K562 (cell line): ENCODE results near the gene SGMS1. TPM values are rescaled to one million over a fixed set of nuclear protein-coding genes. Genes with fewer than 3 reads are reported as not detected.
A peak's percentile ranks its signal among the peaks of the same experiment; 100 is the strongest.

Experiments
- ATAC-seq: fragments of 200-7000 bp; cut with Tn5 transposase; 3 replicates; pipeline ENCODE4 v1.9.1; 2020; ENCODE audit warnings: moderate library complexity
- BruUV-seq: library from RNA; stranded (reverse); fragments of 400-500 nt; replicated peaks from 2 replicates; lab custom pipeline; 2021; lab: Mats Ljungman, UMichigan
- CTCF ChIA-PET: fragments of 300-600 bp; formaldehyde crosslinking; extraction: SDS; loops from one replicate; lab custom pipeline; 2021; ENCODE audit warnings: low intra/inter-chr PET ratio; lab: Yijun Ruan, JAX
- POLR2A ChIA-PET: fragments of 300-600, 350-650 bp; sonication (Branson Sonifier 250); formaldehyde crosslinking; extraction: SDS; loops from one replicate; lab custom pipeline; 2021; ENCODE audit warnings: antibody characterized with exemption, inconsistent platforms; lab: Yijun Ruan, JAX
- DNase-seq, 4 experiments: peaks; one replicate each; pipeline versions ENCODE4 v3.0.0 to v3.0.0-alpha.2; 2011 to 2018; ENCODE audit warnings: low spot score in 3 of 4, mixed read lengths in 3 of 4; ENCODE audit errors: extremely low read depth in 1 of 4
- FAIRE-seq: peaks from 2 replicates; lab custom pipeline; 2011; peaks lifted over from hg19 to GRCh38; lab: Jason Lieb, UNC
- H2AFZ ChIP-seq: 2 replicates; pipeline ENCODE4 v1.6.0; 2011; ENCODE audit warnings: low read depth, low read length, control low read depth, inconsistent platforms
- H3K27ac ChIP-seq: fragments of 200-600 bp; 3 replicates; pipeline ENCODE4 v1.8.0; 2011; ENCODE audit warnings: low read depth, mild to moderate bottlenecking, control low read depth, inconsistent platforms, low read length, moderate library complexity, mixed read lengths; ENCODE audit errors: extremely low read depth
- H3K27me3 ChIP-seq, 2 experiments: fragments of 300-600 bp in 1 of 2; 2 replicates in 1 of 2; 3 replicates in 1 of 2; pipeline versions ENCODE4 v1.6.0 to v1.8.0; 2011; ENCODE audit warnings: inconsistent platforms in 2 of 2, low read length in 2 of 2, mild to moderate bottlenecking in 1 of 2, mixed read lengths in 1 of 2, moderate library complexity in 1 of 2; ENCODE audit not compliant: control insufficient read depth in 2 of 2, insufficient read depth in 2 of 2
- H3K36me3 ChIP-seq: fragments of 300-600 bp; 3 replicates; pipeline ENCODE4 v1.8.0; 2011; ENCODE audit warnings: mild to moderate bottlenecking, low read length, inconsistent platforms; ENCODE audit not compliant: control insufficient read depth, insufficient read depth
- H3K4me1 ChIP-seq, 2 experiments: fragments of 200-600 bp in 1 of 2; replicated peaks in 1 of 2; 2 replicates in 1 of 2; 3 replicates in 1 of 2; pipeline versions ENCODE4 v1.5.1 to v1.8.0; 2011; ENCODE audit warnings: inconsistent platforms in 2 of 2, low read length in 2 of 2, mild to moderate bottlenecking in 1 of 2, mixed read lengths in 1 of 2, moderate library complexity in 1 of 2; ENCODE audit not compliant: control insufficient read depth in 2 of 2, insufficient read depth in 2 of 2
- H3K4me2 ChIP-seq: 2 replicates; pipeline ENCODE4 v1.6.1; 2011; ENCODE audit warnings: low read length, control low read depth, inconsistent platforms, mixed read lengths; ENCODE audit not compliant: insufficient read depth
- H3K4me3 ChIP-seq: fragments of 200-600 bp; sonication (generic), shearing (Covaris generic); 2 replicates; pipeline ENCODE4 v1.5.1; 2016; ENCODE audit warnings: control low read depth, inconsistent platforms
- H3K79me2 ChIP-seq: fragments of 200-600 bp; 3 replicates; pipeline ENCODE4 v1.8.0; 2011; ENCODE audit warnings: low read length, inconsistent platforms; ENCODE audit not compliant: control insufficient read depth, insufficient read depth
- H3K9ac ChIP-seq, 2 experiments: 2 replicates each; pipeline versions ENCODE4 v1.6.0 to v1.6.1; 2011; ENCODE audit warnings: low read depth in 2 of 2, low read length in 2 of 2, control low read depth in 1 of 2, inconsistent platforms in 1 of 2, mild to moderate bottlenecking in 1 of 2, mixed read lengths in 1 of 2; ENCODE audit not compliant: insufficient read depth in 1 of 2
- H3K9me1 ChIP-seq: one replicate; pipeline ENCODE4 v1.6.0; 2011; ENCODE audit warnings: inconsistent platforms, mild to moderate bottlenecking, low read length, moderate library complexity; ENCODE audit not compliant: control insufficient read depth, insufficient read depth
- H3K9me3 ChIP-seq: replicated peaks from 2 replicates; pipeline ENCODE4 v1.5.1; 2011; ENCODE audit warnings: low read depth, low read length, inconsistent platforms; ENCODE audit not compliant: control insufficient read depth, insufficient read depth
- H4K20me1 ChIP-seq: replicated peaks from 2 replicates; pipeline ENCODE4 v1.6.1; 2011; ENCODE audit warnings: low read length, inconsistent platforms, mixed read lengths; ENCODE audit not compliant: control insufficient read depth, insufficient read depth
- ATF7 ChIP-seq: fragments of 450-650 bp; IDR thresholded peaks from 2 replicates; pipeline ENCODE4 v1.7.1; 2014; ENCODE audit warnings: mild to moderate bottlenecking, moderate library complexity
- CBX2 ChIP-seq: fragments of 200-600 bp; sonication (generic); IDR thresholded peaks from one replicate; pipeline ENCODE4 v1.6.1; 2012; ENCODE audit warnings: mild to moderate bottlenecking, low read length, inconsistent platforms; ENCODE audit not compliant: insufficient read depth, poor library complexity, severe bottlenecking
- HNRNPUL1 ChIP-seq: fragments of 200-400 bp; formaldehyde crosslinking; IDR thresholded peaks from 2 replicates; pipeline ENCODE4 v1.6.1; 2017; ENCODE audit warnings: low read length
- JUND ChIP-seq, 2 experiments: IDR thresholded peaks; 2 replicates in 1 of 2; 3 replicates in 1 of 2; pipeline ENCODE4 v1.6.1; 2011; ENCODE audit warnings: borderline replicate concordance in 2 of 2, low read depth in 2 of 2, low read length in 2 of 2, improper control_type of control experiment in 1 of 2, missing biosample characterization in 1 of 2, missing genetic modification characterization in 1 of 2, missing genetic modification reagents in 1 of 2
- MYC ChIP-seq, 2 experiments: fragments of 250-450 bp in 1 of 2; sonication (Bioruptor Pico) in 1 of 2; IDR thresholded peaks; 2 replicates each; pipeline versions ENCODE4 v1.5.1 to v1.6.1; 2012 to 2021; ENCODE audit warnings: low read depth in 2 of 2, borderline replicate concordance in 1 of 2, improper control_type of control experiment in 1 of 2, low read length in 1 of 2, mild to moderate bottlenecking in 1 of 2, moderate library complexity in 1 of 2
- NFE2 ChIP-seq: IDR thresholded peaks from 2 replicates; pipeline ENCODE4 v1.6.1; 2014; ENCODE audit warnings: antibody characterized with exemption, low read depth
- PCBP1 ChIP-seq: fragments of 200-400 bp; formaldehyde crosslinking; IDR thresholded peaks from 2 replicates; pipeline ENCODE4 v1.6.1; 2018; ENCODE audit warnings: mild to moderate bottlenecking, low read depth, low read length; ENCODE audit not compliant: poor library complexity, severe bottlenecking
- SMAD2 ChIP-seq: fragments of 150-350 bp; IDR thresholded peaks from 2 replicates; pipeline ENCODE4 v1.6.1; 2014; ENCODE audit warnings: low read depth, mild to moderate bottlenecking, low read length
- STAT5A ChIP-seq: IDR thresholded peaks from 2 replicates; pipeline ENCODE4 v1.6.1; 2012; ENCODE audit warnings: low read length, inconsistent platforms, borderline replicate concordance
- TEAD4 ChIP-seq, 2 experiments: sonication (generic) in 1 of 2; formaldehyde crosslinking in 1 of 2; IDR thresholded peaks; 2 replicates each; pipeline versions ENCODE4 v1.6.1 to v1.8.0; 2012 to 2022; ENCODE audit warnings: borderline replicate concordance in 1 of 2, inconsistent platforms in 1 of 2, low read length in 1 of 2, mild to moderate bottlenecking in 1 of 2, missing genetic modification reagents in 1 of 2
- TRIM24 ChIP-seq, 2 experiments: fragments of 450-650 bp; IDR thresholded peaks; 2 replicates each; pipeline ENCODE4 v1.6.1; 2016
- ZFP36 ChIP-seq: fragments of 150-350 bp; IDR thresholded peaks from 2 replicates; pipeline ENCODE4 v1.6.1; 2018; ENCODE audit warnings: low read length, low read depth; ENCODE audit not compliant: partially characterized antibody
- ZNF224 ChIP-seq: sonication (generic); formaldehyde crosslinking; IDR thresholded peaks from 2 replicates; pipeline ENCODE4 v1.8.0; 2022; ENCODE audit warnings: mild to moderate bottlenecking, missing genetic modification reagents
- ZNF408 ChIP-seq: fragments of 250-450 bp; sonication (Bioruptor Pico); IDR thresholded peaks from 2 replicates; pipeline ENCODE4 v1.4.0; 2020; ENCODE audit warnings: low read depth, mild to moderate bottlenecking, moderate library complexity
- ZNF592 ChIP-seq: fragments of 450-650 bp; IDR thresholded peaks from 2 replicates; pipeline ENCODE4 v1.6.1; 2017; ENCODE audit warnings: antibody characterized with exemption, mild to moderate bottlenecking
- ZNF695 ChIP-seq: fragments of 450-650 bp; formaldehyde crosslinking; IDR thresholded peaks from 2 replicates; pipeline ENCODE4 v1.4.0; 2020; ENCODE audit warnings: mild to moderate bottlenecking, moderate library complexity
- WGBS: fragments of 100-300 bp; shearing (Covaris generic); methylation state at CpG from one replicate; pipeline ENCODE4 v1.1.6; 2016; ENCODE audit warnings: low coverage, mixed read lengths; ENCODE audit not compliant: insufficient coverage; ENCODE audit errors: missing lambda C conversion rate; 5-methylcytosine and 5-hydroxymethylcytosine counted together
- in situ Hi-C: fragments of 300-500 bp; cut with MboI; formaldehyde crosslinking; loops from 4 replicates; pipeline ENCODE4 v1.15.0; 2018; ENCODE audit warnings: inconsistent platforms, mixed read lengths
- intact Hi-C: fragments of 100-400 bp; cut with micrococcal nuclease; formaldehyde crosslinking; loops from 2 replicates; pipeline ENCODE4 v1.14.2; 2022
- polyA plus RNA-seq, 8 experiments: library from polyadenylated mRNA; depleted of rRNA in 4 of 8; stranded (reverse) in 5 of 8; unstranded in 3 of 8; fragments of >200 nt; fragmentation: Nextera tagmentation in 2 of 8; fragmentation: Illumina TruSeq in 1 of 8; extraction: Ambion mirVana in 2 of 8; extraction: Trizol in 1 of 8; gene quantifications; 2 replicates each; pipeline versions ENCODE4 v1.2.1 to v1.2.3, GENCODE V29; 2011 to 2014; ENCODE audit warnings: inconsistent platforms in 1 of 8, missing spikeins in 1 of 8
- total RNA-seq, 7 experiments: library from RNA; depleted of rRNA in 6 of 7; stranded (reverse); fragments of >200 nt in 6 of 7; fragmentation: Illumina TruSeq in 2 of 7; extraction: Trizol in 2 of 7; gene quantifications; 2 replicates each; pipeline versions ENCODE4 v1.2.1 to v1.2.3, GENCODE V29; 2011 to 2021; ENCODE audit warnings: low replicate concordance in 1 of 7

The SGMS1 gene
- total and polyA plus RNA-seq, 9 of the 15 experiments (the other 6 are each of a cell fraction or from before 2014, with no cell fraction given), result 22.6 to 232 (median 82.2) TPM

GRCh38 chr10:50421026-50421719 lies 202.6 kb downstream of the SGMS1 start:
- Histone ChIP-seq H3K4me3 (no peak overlapping the region), H3K9ac (no peak overlapping the region), H3K79me2 (peaks cover 57% of the 10 kb centered on the region), H3K9me1 (no peaks in the 10 kb centered on the region), H3K36me3 (no peaks in the 10 kb centered on the region; the same call in 2 of the 3 replicates), H3K4me2 (peak overlapping the region; percentile 63), H4K20me1 (no peaks in the 10 kb centered on the region), H3K4me1 (peaks cover 5 to 29% of the 10 kb centered on the region in 2 experiments), H2AFZ (peak overlapping the region; percentile 45; the same call in 1 of the 2 replicates), H3K27ac (peak overlapping the region; percentile 2; the same call in 1 of the 3 replicates), H3K9me3 (no peaks in the 10 kb centered on the region), H3K27me3 (no peaks in the 10 kb centered on the region)
- in situ Hi-C loops (no loop called here), intact Hi-C loops (loop anchor here (1.0 to 2.0 kb wide), 3 partner anchors 54 to 136 kb away; no protein-coding TSS in a partner anchor)
- ATAC-seq, result peak; percentile 51
- 29% methylated on average over 6 of the region's 6 CpGs for WGBS
- DNase-seq, result peak; percentile 45 to 80 (median 57)
- no TSS peak for BruUV-seq
- ChIA-PET POLR2A (interaction anchor here (0.5 kb wide), 1 partner anchor 16 kb away, joined by 3 read pairs; no protein-coding TSS in a partner anchor), CTCF (interaction anchor here (0.7 to 1.6 kb wide), 5 partner anchors 53 to 203 kb away, joined by 3 to 5 read pairs (median 4); no protein-coding TSS in a partner anchor)
- peak; percentile 87 for FAIRE-seq
- TF ChIP-seq PCBP1, result no peak
- TF ChIP-seq MYC (IDR thresholded peaks at IDR 0.05; ENCODE audit: low read depth, low read length), result peak; percentile 43; the same call in 1 of the 2 replicates
- TF ChIP-seq MYC (CRISPR knock-in tag; IDR thresholded peaks at IDR 0.05; ENCODE audit: borderline replicate concordance, low read depth), result no peak
- TF ChIP-seq ZNF224 (CRISPR knock-in tag), result no peak
- TF ChIP-seq SMAD2, result no peak
- no peak for TF ChIP-seq HNRNPUL1
- TF ChIP-seq TEAD4 (IDR thresholded peaks at IDR 0.05; ENCODE audit: low read length), result peak; percentile 72
- no peak for TF ChIP-seq TEAD4 (CRISPR knock-in tag; IDR thresholded peaks at IDR 0.05; ENCODE audit: borderline replicate concordance)
- no peak for TF ChIP-seq NFE2
- TF ChIP-seq TRIM24 (IDR thresholded peaks at IDR 0.05), result no peak
- TF ChIP-seq ATF7, result 0 out of 2 replicates have a peak, but pooled peaks have one; percentile 26
- TF ChIP-seq JUND (IDR thresholded peaks at IDR 0.05; ENCODE audit: borderline replicate concordance, low read depth, low read length), result peak; percentile 59; the same call in 1 of the 2 replicates
- peak; percentile 42; the same call in 1 of the 3 replicates for TF ChIP-seq JUND (tag; IDR thresholded peaks at IDR 0.05; ENCODE audit: borderline replicate concordance, low read depth, low read length)
- peak; percentile 2 for TF ChIP-seq ZFP36
- TF ChIP-seq ZNF695 (CRISPR knock-in tag), result no peak
- TF ChIP-seq CBX2, result no peak
- TF ChIP-seq STAT5A, result peak; percentile 32; the same call in 1 of the 2 replicates
- TF ChIP-seq ZNF408, result no peak
- TF ChIP-seq ZNF592, result peak; percentile 58; the same call in 1 of the 2 replicates
